ENCODE results near the gene ZFX. TPM values are rescaled to one million over a fixed set of nuclear protein-coding genes. Genes with fewer than 3 reads are reported as not detected.
A peak's percentile ranks its signal among the peaks of the same experiment; 100 is the strongest.

Gene ZFX
- 41.1 and 61.9 TPM in 2 replicates for total RNA-seq
- 31.2 and 37.7 TPM in 2 replicates for polyA plus RNA-seq
- polyA plus RNA-seq (2012): 12.1 and 15.7 TPM in 2 replicates
- polyA minus RNA-seq (ENCODE audit: low replicate concordance): 24.7 and 28.5 TPM in 2 replicates

DNA sequence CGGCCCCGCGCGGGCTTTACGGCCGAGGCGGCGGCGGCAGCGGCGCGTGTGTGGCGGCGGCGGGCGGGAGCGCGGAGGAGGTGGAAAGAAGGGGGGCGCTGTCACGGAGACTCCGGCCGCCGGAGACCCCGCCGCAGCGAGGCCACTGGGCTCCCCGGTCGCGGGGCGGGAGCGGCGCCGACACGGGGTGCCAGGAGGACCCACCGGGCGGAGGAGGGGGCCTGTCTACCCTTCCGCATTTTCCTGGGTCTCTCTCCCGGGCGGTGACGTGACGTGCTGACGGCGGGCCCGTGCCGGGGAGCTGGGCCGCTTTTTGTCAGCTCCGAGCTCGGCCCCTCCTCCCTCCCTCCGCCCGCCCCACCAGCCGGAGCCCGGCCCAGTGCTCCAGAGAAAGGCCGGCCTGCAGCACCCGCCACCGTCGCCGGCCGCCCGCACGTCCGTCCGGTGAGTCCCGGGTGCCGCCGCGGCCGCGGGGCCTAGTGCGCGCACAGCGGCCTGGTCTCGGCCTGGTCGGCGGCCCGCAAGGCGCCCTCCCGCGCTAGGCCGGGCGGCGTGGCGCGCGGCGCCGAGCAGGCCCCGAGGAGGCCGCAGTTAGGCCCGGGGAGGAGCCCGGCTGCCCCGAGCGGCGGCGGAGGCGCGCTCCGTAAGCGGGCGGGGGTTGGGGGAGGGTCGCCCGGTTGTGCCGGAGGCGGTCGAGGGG is at the start of gene ZFX:
Gene ZFX (plus strand): TSS at position 379 of the 700 bp plus-strand sequence. CDS start 23,014 bp downstream, outside the sequence.
- no peak for TF ChIP-seq EZH2 (IDR thresholded peaks at IDR 0.05; ENCODE audit: low read length, missing control alignments)
- TF ChIP-seq, protein P1, sequence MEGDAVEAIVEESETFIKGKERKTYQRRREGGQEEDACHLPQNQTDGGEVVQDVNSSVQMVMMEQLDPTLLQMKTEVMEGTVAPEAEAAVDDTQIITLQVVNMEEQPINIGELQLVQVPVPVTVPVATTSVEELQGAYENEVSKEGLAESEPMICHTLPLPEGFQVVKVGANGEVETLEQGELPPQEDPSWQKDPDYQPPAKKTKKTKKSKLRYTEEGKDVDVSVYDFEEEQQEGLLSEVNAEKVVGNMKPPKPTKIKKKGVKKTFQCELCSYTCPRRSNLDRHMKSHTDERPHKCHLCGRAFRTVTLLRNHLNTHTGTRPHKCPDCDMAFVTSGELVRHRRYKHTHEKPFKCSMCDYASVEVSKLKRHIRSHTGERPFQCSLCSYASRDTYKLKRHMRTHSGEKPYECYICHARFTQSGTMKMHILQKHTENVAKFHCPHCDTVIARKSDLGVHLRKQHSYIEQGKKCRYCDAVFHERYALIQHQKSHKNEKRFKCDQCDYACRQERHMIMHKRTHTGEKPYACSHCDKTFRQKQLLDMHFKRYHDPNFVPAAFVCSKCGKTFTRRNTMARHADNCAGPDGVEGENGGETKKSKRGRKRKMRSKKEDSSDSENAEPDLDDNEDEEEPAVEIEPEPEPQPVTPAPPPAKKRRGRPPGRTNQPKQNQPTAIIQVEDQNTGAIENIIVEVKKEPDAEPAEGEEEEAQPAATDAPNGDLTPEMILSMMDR (conservative IDR thresholded peaks at IDR 0.05 in 1 of 2, IDR thresholded peaks at IDR 0.05 in 1 of 2; ENCODE audit: low read depth in 1 of 2, low read length in 2 of 2): no peak
- H3K27me3 ChIP-seq (ENCODE audit: control insufficient read depth, insufficient read depth, low read length): no peaks in the 10 kb centered on the region
- H3K36me3 ChIP-seq (ENCODE audit: control insufficient read depth, insufficient read depth, low read length): no peaks in the 10 kb centered on the region
- H3K4me3 ChIP-seq (replicated peaks in 1 of 4; ENCODE audit: control extremely low read depth in 1 of 4, insufficient read depth in 1 of 4, low read depth in 3 of 4, low read length in 4 of 4): peak within 1 kb of the TSS; percentile 66 to 94 (median 92)
- DNase-seq (ENCODE audit: low read depth in 2 of 2): peak; percentile 61 to 76
- peaks cover 4% of the 10 kb centered on the region for H3K4me1 ChIP-seq (ENCODE audit: control insufficient read depth, extremely low read depth, insufficient read depth, low read length)
- peaks cover 5% of the 10 kb centered on the region for H4K20me1 ChIP-seq (ENCODE audit: control insufficient read depth, extremely low read depth, insufficient read depth, low read length)
- H3K27ac ChIP-seq (ENCODE audit: insufficient read depth, low read length): peak within 1 kb of the TSS; percentile 91
- peak within 1 kb of the TSS; percentile 99 for H3K4me2 ChIP-seq (ENCODE audit: extremely low read depth, insufficient read depth, low read length)
- H2AFZ ChIP-seq (ENCODE audit: low read length): no peak within 1 kb of the TSS
- H3K9me3 ChIP-seq (ENCODE audit: control insufficient read depth, insufficient read depth, low read depth, low read length): no peaks in the 10 kb centered on the region
- peak within 1 kb of the TSS; percentile 94 for H3K9ac ChIP-seq (ENCODE audit: insufficient read depth, low read length)
- peaks cover 41% of the 10 kb centered on the region for H3K79me2 ChIP-seq (ENCODE audit: control insufficient read depth, insufficient read depth, low read length)

DNA sequence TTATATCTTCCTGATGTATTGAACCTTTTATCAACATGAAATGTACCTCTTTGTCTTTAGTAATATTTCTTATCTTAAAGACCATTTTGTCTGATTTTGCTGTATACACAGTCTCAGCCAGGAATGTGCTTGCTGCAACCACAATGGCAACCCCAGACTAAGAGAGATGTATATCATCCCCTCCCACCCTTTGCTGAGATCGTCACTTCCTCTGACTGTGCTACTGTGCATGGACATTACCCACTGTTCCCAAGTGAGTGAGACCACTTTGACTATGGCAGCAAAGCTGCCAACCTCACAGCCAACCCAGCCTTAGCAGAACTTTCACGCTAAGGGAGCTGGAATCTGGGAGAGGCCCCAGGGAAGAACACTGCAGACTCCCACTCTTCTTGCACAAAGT is 48.8 kb upstream of the ZFX start:
- no peaks in the 10 kb centered on the region for H4K20me1 ChIP-seq (ENCODE audit: control insufficient read depth, extremely low read depth, insufficient read depth, low read length)
- H3K27me3 ChIP-seq (ENCODE audit: control insufficient read depth, insufficient read depth, low read length): no peaks in the 10 kb centered on the region
- no peaks in the 10 kb centered on the region for H3K79me2 ChIP-seq (ENCODE audit: control insufficient read depth, insufficient read depth, low read length)
- DNase-seq (ENCODE audit: low read depth in 2 of 2): peak in 1 of 2 donors; percentile 68
- H3K4me1 ChIP-seq (ENCODE audit: control insufficient read depth, extremely low read depth, insufficient read depth, low read length): no peaks in the 10 kb centered on the region
- no peak overlapping the region for H3K9ac ChIP-seq (ENCODE audit: insufficient read depth, low read length)
- H3K9me3 ChIP-seq (ENCODE audit: control insufficient read depth, insufficient read depth, low read depth, low read length): no peaks in the 10 kb centered on the region
- no peaks in the 10 kb centered on the region for H3K36me3 ChIP-seq (ENCODE audit: control insufficient read depth, insufficient read depth, low read length)
- TF ChIP-seq, protein P1 (conservative IDR thresholded peaks at IDR 0.05 in 1 of 2, IDR thresholded peaks at IDR 0.05 in 1 of 2; ENCODE audit: low read depth in 1 of 2, low read length in 2 of 2): no peak
- no peak for TF ChIP-seq EZH2 (IDR thresholded peaks at IDR 0.05; ENCODE audit: low read length, missing control alignments)
- H3K4me2 ChIP-seq (ENCODE audit: extremely low read depth, insufficient read depth, low read length): no peak overlapping the region
- H3K27ac ChIP-seq (ENCODE audit: insufficient read depth, low read length): no peak overlapping the region
- no peak overlapping the region for H2AFZ ChIP-seq (ENCODE audit: low read length)
- H3K4me3 ChIP-seq (replicated peaks in 1 of 4; ENCODE audit: control extremely low read depth in 1 of 4, insufficient read depth in 1 of 4, low read depth in 3 of 4, low read length in 4 of 4): no peak overlapping the region

DNA sequence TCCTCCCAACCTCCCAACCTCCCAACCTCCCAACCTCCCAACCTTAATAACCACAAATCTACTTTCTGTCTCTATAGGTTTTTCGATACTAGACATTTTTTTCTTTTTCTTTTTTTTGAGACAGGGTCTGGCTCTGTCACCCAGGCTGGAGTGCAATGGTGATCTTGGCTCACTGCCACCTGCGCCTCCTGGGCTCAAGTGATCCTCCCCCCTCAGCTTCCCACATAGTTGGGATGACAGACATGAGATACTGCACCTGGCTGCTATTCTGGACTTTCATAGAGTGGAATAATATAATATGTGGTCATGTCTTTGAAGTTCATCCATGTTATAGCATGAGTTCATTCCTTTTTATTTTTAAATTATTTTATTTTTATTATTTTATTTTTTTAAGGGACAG is 39.5 kb upstream of the ZFX start:
- Histone ChIP-seq H3K4me1 (ENCODE audit: control insufficient read depth, extremely low read depth, insufficient read depth, low read length) (no peaks in the 10 kb centered on the region), H3K79me2 (ENCODE audit: control insufficient read depth, insufficient read depth, low read length) (no peaks in the 10 kb centered on the region), H3K9ac (ENCODE audit: insufficient read depth, low read length) (no peak overlapping the region), H3K27me3 (ENCODE audit: control insufficient read depth, insufficient read depth, low read length) (no peaks in the 10 kb centered on the region), H3K9me3 (ENCODE audit: control insufficient read depth, insufficient read depth, low read depth, low read length) (no peaks in the 10 kb centered on the region), H3K4me2 (ENCODE audit: extremely low read depth, insufficient read depth, low read length) (no peak overlapping the region), H4K20me1 (ENCODE audit: control insufficient read depth, extremely low read depth, insufficient read depth, low read length) (no peaks in the 10 kb centered on the region), H3K4me3 (replicated peaks in 1 of 4; ENCODE audit: control extremely low read depth in 1 of 4, insufficient read depth in 1 of 4, low read depth in 3 of 4, low read length in 4 of 4) (no peak overlapping the region), H3K36me3 (ENCODE audit: control insufficient read depth, insufficient read depth, low read length) (no peaks in the 10 kb centered on the region), H3K27ac (ENCODE audit: insufficient read depth, low read length) (no peak overlapping the region), H2AFZ (ENCODE audit: low read length) (no peak overlapping the region)
- TF ChIP-seq, protein P1 (conservative IDR thresholded peaks at IDR 0.05 in 1 of 2, IDR thresholded peaks at IDR 0.05 in 1 of 2; ENCODE audit: low read depth in 1 of 2, low read length in 2 of 2): no peak
- TF ChIP-seq EZH2 (IDR thresholded peaks at IDR 0.05; ENCODE audit: low read length, missing control alignments): no peak
- DNase-seq (ENCODE audit: low read depth in 2 of 2): no peak
